ENCODE results near the gene HAT1.

HAT1 gene

DNA sequence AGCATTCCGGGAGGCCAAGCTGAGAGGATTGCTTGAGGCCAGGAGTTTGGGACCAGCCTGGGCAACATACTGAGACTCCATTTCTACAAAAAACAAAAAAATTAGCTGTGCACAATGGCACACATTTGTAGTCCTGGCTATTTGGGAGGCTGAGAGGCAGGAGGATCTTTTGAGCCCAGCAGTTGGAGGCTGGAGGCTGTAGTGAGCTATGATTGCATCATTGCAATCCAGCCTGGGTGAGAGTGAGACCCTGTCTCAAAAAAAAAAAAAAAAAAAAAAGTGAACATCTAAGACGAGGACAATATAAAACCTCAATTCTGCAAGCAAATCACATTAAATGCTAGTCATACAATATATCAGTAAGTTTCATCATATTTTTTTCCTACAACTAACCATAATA is 2.8 kb upstream of the HAT1 start:
- Histone ChIP-seq H3K79me2 (ENCODE audit: control insufficient read depth, insufficient read depth, low read length, unreplicated experiment) (peaks cover 19% of the 10 kb centered on the region), H3K4me3 (ENCODE audit: low read depth, low read length) (no peak overlapping the region), H2AFZ (ENCODE audit: low read length, unreplicated experiment) (no peak overlapping the region), H3K27ac (ENCODE audit: low read depth, low read length) (no peak overlapping the region), H3K36me3 (ENCODE audit: insufficient read depth, low read length) (no peaks in the 10 kb centered on the region), H3K4me1 (ENCODE audit: control insufficient read depth, insufficient read depth, low read length, unreplicated experiment) (peaks cover 14% of the 10 kb centered on the region), H3K27me3 (ENCODE audit: insufficient read depth, low read length) (no peaks in the 10 kb centered on the region)

DNA sequence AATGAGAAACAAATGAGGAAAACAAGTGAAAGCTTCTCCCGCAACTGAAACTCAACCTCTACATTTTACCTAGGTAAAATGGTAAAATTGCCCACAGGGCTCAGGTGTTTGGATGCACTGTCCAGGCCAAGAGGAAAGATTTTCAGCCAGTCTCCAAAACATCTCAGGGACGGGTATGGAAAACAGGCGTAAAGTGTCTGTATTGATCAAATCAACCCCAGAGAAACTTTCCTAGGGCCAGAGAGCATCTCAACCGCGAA is 361 bp upstream of the HAT1 start:
- H3K4me1 ChIP-seq (ENCODE audit: control insufficient read depth, insufficient read depth, low read length, unreplicated experiment): peaks cover 17% of the 10 kb centered on the region
- peaks cover 3% of the 10 kb centered on the region for H3K36me3 ChIP-seq (ENCODE audit: insufficient read depth, low read length)
- H3K4me3 ChIP-seq (ENCODE audit: low read depth, low read length): peak overlapping the region; percentile 93
- no peaks in the 10 kb centered on the region for H3K27me3 ChIP-seq (ENCODE audit: insufficient read depth, low read length)
- peak overlapping the region; percentile 54 for H3K27ac ChIP-seq (ENCODE audit: low read depth, low read length)
- H3K79me2 ChIP-seq (ENCODE audit: control insufficient read depth, insufficient read depth, low read length, unreplicated experiment): peaks cover 42% of the 10 kb centered on the region
- peak overlapping the region; percentile 97 for H2AFZ ChIP-seq (ENCODE audit: low read length, unreplicated experiment)

DNA sequence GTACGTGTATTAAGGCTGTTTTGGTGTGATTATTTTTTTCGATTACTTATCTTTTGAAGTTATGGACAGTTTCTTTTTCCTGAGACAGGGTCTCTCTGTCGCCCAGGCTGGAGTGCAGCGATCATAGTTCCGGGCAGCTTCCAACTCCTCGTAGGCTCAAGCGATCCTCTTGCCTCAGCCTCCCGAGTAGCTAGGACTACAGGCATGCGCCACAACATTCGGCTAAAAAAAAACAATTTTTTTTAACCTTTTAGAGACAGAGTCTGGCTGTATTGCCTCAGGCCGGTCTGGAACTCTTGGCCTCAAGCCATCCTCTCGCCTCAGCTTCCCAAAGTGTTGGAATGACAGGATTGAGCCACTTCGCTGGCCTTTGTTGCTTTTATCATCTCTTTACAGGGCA is 945 bp downstream of the HAT1 start:
- H3K27me3 ChIP-seq (ENCODE audit: insufficient read depth, low read length): no peaks in the 10 kb centered on the region
- H2AFZ ChIP-seq (ENCODE audit: low read length, unreplicated experiment): peak overlapping the region; percentile 33
- H3K79me2 ChIP-seq (ENCODE audit: control insufficient read depth, insufficient read depth, low read length, unreplicated experiment): peaks cover 49% of the 10 kb centered on the region

DNA sequence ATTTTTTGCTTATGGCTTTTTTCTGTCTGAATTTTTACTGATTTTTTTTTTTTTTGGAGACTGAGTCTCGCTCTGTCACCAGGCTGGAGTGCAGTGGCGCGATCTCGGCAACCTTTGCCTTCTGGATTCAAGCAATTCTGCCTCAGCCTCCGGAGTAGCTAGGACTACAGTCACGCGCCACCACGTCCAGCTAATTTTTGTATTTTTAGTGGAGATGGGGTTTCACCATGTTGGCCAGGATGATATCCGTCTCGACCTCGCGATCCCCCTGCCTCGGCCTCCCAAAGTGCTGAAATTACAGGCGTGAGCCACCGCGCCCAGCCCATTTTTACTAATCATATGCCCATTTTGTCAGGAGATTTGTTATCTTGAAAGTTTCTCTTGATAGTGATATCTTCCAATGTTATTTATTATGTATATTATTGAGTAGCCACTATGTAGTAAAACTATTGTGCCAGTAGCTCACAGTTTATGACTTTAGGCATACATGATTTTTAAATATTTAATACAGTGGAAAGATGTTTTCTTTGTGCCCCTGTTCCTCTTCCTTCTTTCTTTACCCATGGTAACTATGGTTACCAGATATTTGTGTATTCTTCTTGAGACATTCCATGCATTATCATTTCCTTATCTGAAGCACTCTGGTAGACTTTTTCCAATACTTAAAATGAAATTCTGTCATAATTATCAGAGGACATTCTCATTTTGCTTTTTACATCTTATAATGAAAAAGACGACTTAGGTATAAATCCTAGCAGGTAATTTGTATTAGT is 2.1 kb downstream of the HAT1 start:
- H3K27ac ChIP-seq (ENCODE audit: low read depth, low read length): peak overlapping the region; percentile 91
- H3K79me2 ChIP-seq (ENCODE audit: control insufficient read depth, insufficient read depth, low read length, unreplicated experiment): peaks cover 60% of the 10 kb centered on the region
- no peak overlapping the region for H2AFZ ChIP-seq (ENCODE audit: low read length, unreplicated experiment)
- no peaks in the 10 kb centered on the region for H3K27me3 ChIP-seq (ENCODE audit: insufficient read depth, low read length)
- peaks cover 17% of the 10 kb centered on the region for H3K4me1 ChIP-seq (ENCODE audit: control insufficient read depth, insufficient read depth, low read length, unreplicated experiment)
- H3K36me3 ChIP-seq (ENCODE audit: insufficient read depth, low read length): peaks cover 12% of the 10 kb centered on the region
- peak overlapping the region; percentile 93 for H3K4me3 ChIP-seq (ENCODE audit: low read depth, low read length)

More for the DNA sequence above, 945 bp downstream of the HAT1 start:
- Histone ChIP-seq H3K27ac (ENCODE audit: low read depth, low read length) (peak overlapping the region; percentile 91), H3K4me1 (ENCODE audit: control insufficient read depth, insufficient read depth, low read length, unreplicated experiment) (peaks cover 17% of the 10 kb centered on the region), H3K4me3 (ENCODE audit: low read depth, low read length) (peak overlapping the region; percentile 93), H3K36me3 (ENCODE audit: insufficient read depth, low read length) (peaks cover 7% of the 10 kb centered on the region)

DNA sequence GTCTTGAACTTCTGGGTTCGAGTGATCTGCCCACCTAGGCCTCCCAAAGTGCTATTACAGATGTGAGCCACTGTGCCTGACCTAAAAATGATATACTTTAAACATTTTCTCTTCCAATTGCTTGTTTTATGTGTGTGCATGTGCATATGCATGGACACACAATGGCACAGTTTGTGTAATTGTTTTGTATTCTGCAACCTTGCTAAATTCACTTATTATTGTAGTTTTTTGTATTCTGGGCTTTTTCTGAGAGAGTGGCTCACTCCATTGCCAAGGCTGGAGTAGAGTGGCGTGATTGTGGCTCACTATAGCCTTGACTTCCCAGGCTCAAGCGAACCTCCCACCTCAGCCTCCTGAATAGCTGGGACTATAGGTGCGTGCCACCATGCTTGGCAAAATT is 8.1 kb downstream of the HAT1 start:
- H3K27ac ChIP-seq (ENCODE audit: low read depth, low read length): no peak overlapping the region
- no peaks in the 10 kb centered on the region for H3K27me3 ChIP-seq (ENCODE audit: insufficient read depth, low read length)
- peaks cover 33% of the 10 kb centered on the region for H3K36me3 ChIP-seq (ENCODE audit: insufficient read depth, low read length)
- peaks cover 86% of the 10 kb centered on the region for H3K79me2 ChIP-seq (ENCODE audit: control insufficient read depth, insufficient read depth, low read length, unreplicated experiment)
- no peaks in the 10 kb centered on the region for H3K4me1 ChIP-seq (ENCODE audit: control insufficient read depth, insufficient read depth, low read length, unreplicated experiment)
- H3K4me3 ChIP-seq (ENCODE audit: low read depth, low read length): no peak overlapping the region
- H2AFZ ChIP-seq (ENCODE audit: low read length, unreplicated experiment): no peak overlapping the region

DNA sequence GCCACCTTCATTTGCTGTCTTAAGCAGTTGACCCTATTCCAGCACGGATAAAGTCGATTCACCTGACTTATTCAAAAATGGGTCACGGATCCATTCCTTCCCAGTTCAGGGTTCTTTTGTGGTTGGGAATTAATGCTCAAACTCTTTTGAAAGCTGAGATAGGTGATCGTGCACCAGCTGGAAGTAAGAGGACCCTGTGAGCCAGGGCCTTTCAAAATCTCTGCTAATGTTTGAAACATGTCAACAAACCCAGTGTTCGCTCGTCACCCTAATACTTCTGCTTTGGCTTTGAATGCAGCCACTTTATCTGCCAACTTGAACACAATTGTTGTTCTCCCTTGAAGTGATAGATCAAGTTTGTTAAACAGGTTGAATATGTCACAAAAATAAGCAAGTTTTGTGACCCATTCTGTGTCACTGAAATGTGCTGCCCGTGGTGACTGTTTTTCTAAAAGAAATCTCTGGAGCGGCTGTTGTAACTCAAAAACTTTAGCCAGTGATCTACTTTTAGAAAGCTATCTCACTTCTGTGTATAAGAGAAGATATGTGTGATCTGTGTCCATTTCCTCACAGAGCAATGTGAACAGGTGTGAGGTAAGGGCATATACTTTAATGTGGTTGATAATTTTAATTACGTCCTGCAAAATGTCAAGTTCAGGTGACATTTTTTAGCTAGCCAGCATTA is 16.9 kb downstream of the HAT1 start:
- H3K27me3 ChIP-seq (ENCODE audit: insufficient read depth, low read length): no peaks in the 10 kb centered on the region
- H3K4me1 ChIP-seq (ENCODE audit: control insufficient read depth, insufficient read depth, low read length, unreplicated experiment): no peaks in the 10 kb centered on the region
- H3K79me2 ChIP-seq (ENCODE audit: control insufficient read depth, insufficient read depth, low read length, unreplicated experiment): peaks cover 78% of the 10 kb centered on the region
- H3K4me3 ChIP-seq (ENCODE audit: low read depth, low read length): no peak overlapping the region
- no peak overlapping the region for H3K27ac ChIP-seq (ENCODE audit: low read depth, low read length)
- H3K36me3 ChIP-seq (ENCODE audit: insufficient read depth, low read length): peaks cover 3% of the 10 kb centered on the region; the same call in 1 of the 2 replicates
- H2AFZ ChIP-seq (ENCODE audit: low read length, unreplicated experiment): no peak overlapping the region

DNA sequence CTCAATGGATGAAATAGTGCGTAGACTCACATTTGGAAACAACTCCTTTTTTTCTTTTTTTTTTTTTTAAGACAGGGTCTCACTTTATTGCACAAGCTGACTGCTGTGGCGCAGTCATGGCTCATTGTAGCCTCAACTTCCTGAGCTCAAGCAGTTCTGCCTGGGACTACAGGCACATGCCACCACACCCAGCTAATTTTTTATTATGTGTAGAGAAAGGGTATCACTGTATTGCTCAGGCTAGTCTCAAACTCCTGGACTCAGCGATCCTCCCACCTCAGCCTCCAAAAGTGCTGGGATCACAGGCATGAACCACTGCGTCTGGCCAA is 17.4 kb downstream of the HAT1 start:
- H3K36me3 ChIP-seq (ENCODE audit: insufficient read depth, low read length): no peaks in the 10 kb centered on the region
- H3K79me2 ChIP-seq (ENCODE audit: control insufficient read depth, insufficient read depth, low read length, unreplicated experiment): peaks cover 80% of the 10 kb centered on the region
- no peak overlapping the region for H3K4me3 ChIP-seq (ENCODE audit: low read depth, low read length)
- H3K4me1 ChIP-seq (ENCODE audit: control insufficient read depth, insufficient read depth, low read length, unreplicated experiment): no peaks in the 10 kb centered on the region
- no peak overlapping the region for H3K27ac ChIP-seq (ENCODE audit: low read depth, low read length)
- H2AFZ ChIP-seq (ENCODE audit: low read length, unreplicated experiment): no peak overlapping the region
- no peaks in the 10 kb centered on the region for H3K27me3 ChIP-seq (ENCODE audit: insufficient read depth, low read length)

DNA sequence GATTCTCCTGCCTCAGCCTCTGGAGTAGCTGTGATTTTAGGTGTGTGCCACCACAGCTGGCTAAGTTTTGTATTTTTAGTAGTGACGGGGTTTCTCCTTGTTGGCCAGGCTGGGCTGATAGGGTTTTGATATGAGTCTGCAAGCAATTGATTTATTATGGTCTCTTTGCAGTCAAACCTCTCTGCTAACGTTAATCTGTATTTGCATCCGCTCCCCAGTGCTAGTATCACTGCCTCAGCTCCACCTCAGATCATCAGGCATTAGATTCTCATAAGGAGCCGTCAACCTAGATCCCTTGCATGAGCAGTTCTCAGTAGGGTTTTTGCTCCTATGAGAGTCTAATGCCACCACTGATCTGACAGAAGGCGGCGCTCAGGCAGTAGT is 19.0 kb downstream of the HAT1 start:
- H3K79me2 ChIP-seq (ENCODE audit: control insufficient read depth, insufficient read depth, low read length, unreplicated experiment): peaks cover 69% of the 10 kb centered on the region
- no peaks in the 10 kb centered on the region for H3K4me1 ChIP-seq (ENCODE audit: control insufficient read depth, insufficient read depth, low read length, unreplicated experiment)
- no peak overlapping the region for H3K4me3 ChIP-seq (ENCODE audit: low read depth, low read length)
- no peaks in the 10 kb centered on the region for H3K36me3 ChIP-seq (ENCODE audit: insufficient read depth, low read length)
- no peaks in the 10 kb centered on the region for H3K27me3 ChIP-seq (ENCODE audit: insufficient read depth, low read length)
- H3K27ac ChIP-seq (ENCODE audit: low read depth, low read length): no peak overlapping the region
- H2AFZ ChIP-seq (ENCODE audit: low read length, unreplicated experiment): no peak overlapping the region

DNA sequence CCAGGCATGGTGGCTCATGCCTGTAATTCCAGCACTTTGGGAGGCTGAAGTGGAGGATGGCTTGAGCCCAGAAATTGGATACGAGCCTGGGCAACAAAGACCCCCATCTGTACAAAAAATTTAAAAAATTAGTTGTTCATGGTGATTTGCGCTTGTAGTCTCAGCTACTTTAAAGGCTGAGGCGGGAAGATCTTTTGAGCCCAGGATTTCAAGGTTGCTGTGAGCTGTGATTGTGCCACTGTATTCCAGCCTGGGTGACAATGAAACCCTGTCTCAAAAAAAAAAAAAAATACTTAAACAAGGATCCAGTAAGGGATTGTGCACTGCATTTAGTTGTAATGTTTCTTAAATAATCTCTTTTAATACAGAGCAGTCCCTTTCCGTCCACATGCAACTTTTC is 21.6 kb downstream of the HAT1 start:
- no peak overlapping the region for H3K27ac ChIP-seq (ENCODE audit: low read depth, low read length)
- H3K4me1 ChIP-seq (ENCODE audit: control insufficient read depth, insufficient read depth, low read length, unreplicated experiment): no peaks in the 10 kb centered on the region
- H3K79me2 ChIP-seq (ENCODE audit: control insufficient read depth, insufficient read depth, low read length, unreplicated experiment): peaks cover 49% of the 10 kb centered on the region
- H3K36me3 ChIP-seq (ENCODE audit: insufficient read depth, low read length): no peaks in the 10 kb centered on the region
- no peak overlapping the region for H2AFZ ChIP-seq (ENCODE audit: low read length, unreplicated experiment)
- H3K27me3 ChIP-seq (ENCODE audit: insufficient read depth, low read length): no peaks in the 10 kb centered on the region
- H3K4me3 ChIP-seq (ENCODE audit: low read depth, low read length): no peak overlapping the region

DNA sequence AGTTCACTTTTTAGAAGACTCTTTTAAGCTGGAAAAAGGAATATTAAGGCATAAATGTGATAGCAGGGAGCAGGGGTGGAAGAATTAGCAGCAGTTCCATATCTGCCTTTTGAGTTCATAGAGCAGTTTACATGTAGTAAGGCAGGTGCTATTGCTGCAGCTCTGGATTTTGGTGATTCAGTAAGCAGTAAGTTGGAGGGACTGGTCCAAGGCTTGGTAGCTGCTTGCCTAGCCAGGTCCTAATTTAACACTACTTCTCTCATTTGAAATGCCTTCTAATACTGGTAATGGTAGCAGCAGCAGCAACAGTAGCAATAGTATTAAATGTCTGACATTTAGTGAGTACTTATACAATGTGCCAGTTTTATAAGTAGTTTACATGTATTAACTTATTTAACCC is 30.0 kb downstream of the HAT1 start:
- H3K36me3 ChIP-seq (ENCODE audit: insufficient read depth, low read length): no peaks in the 10 kb centered on the region
- H3K4me3 ChIP-seq (ENCODE audit: low read depth, low read length): no peak overlapping the region
- no peak overlapping the region for H3K27ac ChIP-seq (ENCODE audit: low read depth, low read length)
- peaks cover 4% of the 10 kb centered on the region for H3K79me2 ChIP-seq (ENCODE audit: control insufficient read depth, insufficient read depth, low read length, unreplicated experiment)
- no peak overlapping the region for H2AFZ ChIP-seq (ENCODE audit: low read length, unreplicated experiment)
- no peaks in the 10 kb centered on the region for H3K27me3 ChIP-seq (ENCODE audit: insufficient read depth, low read length)
- peaks cover 21% of the 10 kb centered on the region for H3K4me1 ChIP-seq (ENCODE audit: control insufficient read depth, insufficient read depth, low read length, unreplicated experiment)

DNA sequence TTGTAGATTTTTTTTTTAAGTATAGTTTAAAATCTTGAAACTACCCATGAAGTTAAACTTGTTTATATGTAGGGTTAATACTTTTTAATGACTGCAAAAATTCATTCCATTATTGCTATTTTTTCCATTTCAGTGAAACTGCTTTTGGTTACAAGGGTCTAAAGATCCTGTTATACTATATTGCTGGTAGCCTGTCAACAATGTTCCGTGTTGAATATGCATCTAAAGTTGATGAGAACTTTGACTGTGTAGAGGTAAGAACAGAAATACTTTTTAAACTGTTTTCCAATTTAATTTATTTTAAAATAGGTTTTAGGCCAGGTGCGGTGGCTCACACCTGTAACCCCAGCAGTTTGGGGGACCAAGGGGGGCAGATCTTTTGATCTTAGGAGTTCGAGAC is 30.5 kb downstream of the HAT1 start:
- H3K27ac ChIP-seq (ENCODE audit: low read depth, low read length): no peak overlapping the region
- no peak overlapping the region for H3K4me3 ChIP-seq (ENCODE audit: low read depth, low read length)
- H3K4me1 ChIP-seq (ENCODE audit: control insufficient read depth, insufficient read depth, low read length, unreplicated experiment): peaks cover 25% of the 10 kb centered on the region
- H3K36me3 ChIP-seq (ENCODE audit: insufficient read depth, low read length): no peaks in the 10 kb centered on the region
- H3K27me3 ChIP-seq (ENCODE audit: insufficient read depth, low read length): no peaks in the 10 kb centered on the region
- H3K79me2 ChIP-seq (ENCODE audit: control insufficient read depth, insufficient read depth, low read length, unreplicated experiment): peaks cover 6% of the 10 kb centered on the region
- no peak overlapping the region for H2AFZ ChIP-seq (ENCODE audit: low read length, unreplicated experiment)

All from ACC112 (cell line).